Mesothelial cell of epicardium (in vitro differentiated cells): ENCODE results near the gene TRIM29. TPM values are rescaled to one million over a fixed set of nuclear protein-coding genes. Genes with fewer than 3 reads are reported as not detected.

Source experiments
- DNase-seq, 2 experiments: peaks; one replicate each; pipeline ENCODE4 v3.0.0; 2021; ENCODE audit warnings: low spot score in 2 of 2; ENCODE audit not compliant: unreplicated experiment in 2 of 2
- H3K27ac Mint-ChIP-seq: 2 replicates; pipeline ENCODE4 v1.8.0; 2021; ENCODE audit warnings: mixed read lengths
- H3K27me3 Mint-ChIP-seq: 2 replicates; pipeline ENCODE4 v1.8.0; 2021; ENCODE audit warnings: low read depth, mixed read lengths
- H3K36me3 Mint-ChIP-seq: 2 replicates; pipeline ENCODE4 v1.8.0; 2021; ENCODE audit warnings: mixed read lengths
- H3K4me1 Mint-ChIP-seq: 2 replicates; pipeline ENCODE4 v1.8.0; 2021; ENCODE audit warnings: mixed read lengths
- H3K4me3 Mint-ChIP-seq: 2 replicates; pipeline ENCODE4 v1.8.0; 2021; ENCODE audit warnings: mild to moderate bottlenecking, moderate library complexity, mixed read lengths
- H3K9me3 Mint-ChIP-seq: 2 replicates; pipeline ENCODE4 v1.8.0; 2021; ENCODE audit warnings: mixed read lengths
- CTCF ChIP-seq: fragments of 200-600 bp; sonication (generic); IDR thresholded peaks from one replicate; pipeline ENCODE4 v1.5.0; 2021; ENCODE audit warnings: antibody characterized with exemption; ENCODE audit not compliant: unreplicated experiment
- total RNA-seq: library from RNA; stranded (reverse); gene quantifications from 3 replicates; pipeline ENCODE4 v1.2.1, GENCODE V29; 2021

Gene TRIM29
- total RNA-seq, 1 donor from 2014 or later = 7.9 TPM

- peaks cover 15% of the 10 kb centered on the region for H3K4me1 Mint-ChIP-seq
- TF ChIP-seq CTCF = no peak
- no peak overlapping the region for H3K4me3 Mint-ChIP-seq
- no peak for DNase-seq
- no peak overlapping the region for H3K27ac Mint-ChIP-seq
- peaks cover 40% of the 10 kb centered on the region for H3K27me3 Mint-ChIP-seq
- no peaks in the 10 kb centered on the region for H3K9me3 Mint-ChIP-seq
- H3K36me3 Mint-ChIP-seq = no peaks in the 10 kb centered on the region
These were observed 4.7 kb upstream of the TRIM29 start for GRCh38 chr11:120142441-120143100.

- no peaks in the 10 kb centered on the region for H3K36me3 Mint-ChIP-seq
- H3K27ac Mint-ChIP-seq = no peak overlapping the region
- H3K4me1 Mint-ChIP-seq = peaks cover 15% of the 10 kb centered on the region
These were observed 4.0 kb upstream of the TRIM29 start for GRCh38 chr11:120141768-120142423.

GRCh38 chr11:120141113-120141767, 3.3 kb upstream of the TRIM29 start:
- TF ChIP-seq CTCF = no peak
- DNase-seq = no peak
- Mint-ChIP-seq H3K4me1 (peaks cover 16% of the 10 kb centered on the region), H3K27ac (no peak overlapping the region), H3K36me3 (no peaks in the 10 kb centered on the region), H3K4me3 (no peak overlapping the region), H3K27me3 (peaks cover 31% of the 10 kb centered on the region), H3K9me3 (no peaks in the 10 kb centered on the region)

More at GRCh38 chr11:120141768-120142423, 4.0 kb upstream of the TRIM29 start:
- TF ChIP-seq CTCF = no peak
- Mint-ChIP-seq H3K4me3 (no peak overlapping the region), H3K27me3 (peaks cover 35% of the 10 kb centered on the region), H3K9me3 (no peaks in the 10 kb centered on the region)
- peak in 1 of 2 experiments; percentile 27 for DNase-seq

GRCh38 chr11:120139316-120140069, 1.6 kb upstream of the TRIM29 start:
- TF ChIP-seq CTCF = no peak
- Mint-ChIP-seq H3K4me1 (peaks cover 18% of the 10 kb centered on the region), H3K9me3 (no peaks in the 10 kb centered on the region), H3K36me3 (no peaks in the 10 kb centered on the region), H3K27ac (no peak overlapping the region), H3K4me3 (no peak overlapping the region), H3K27me3 (peaks cover 17% of the 10 kb centered on the region)
- peak in 1 of 2 experiments; percentile 35 for DNase-seq

GRCh38 chr11:120137187-120137610, 714 bp downstream of the TRIM29 start:
- peaks cover 9% of the 10 kb centered on the region for H3K27me3 Mint-ChIP-seq
- peak; percentile 3 to 34 for DNase-seq
- no peak for TF ChIP-seq CTCF
- no peak overlapping the region for H3K27ac Mint-ChIP-seq
- H3K36me3 Mint-ChIP-seq = no peaks in the 10 kb centered on the region
- H3K4me1 Mint-ChIP-seq = peaks cover 20% of the 10 kb centered on the region
- no peaks in the 10 kb centered on the region for H3K9me3 Mint-ChIP-seq
- H3K4me3 Mint-ChIP-seq = no peak overlapping the region
